ENCODE results near the gene TECPR2. TPM values are rescaled to one million over a fixed set of nuclear protein-coding genes. Genes with fewer than 3 reads are reported as not detected.

Gene TECPR2
- total and polyA plus RNA-seq, 4 donors, result 5.6 to 30.3 (median 19.5) TPM

- DNase-seq (no peak), ATAC-seq (ENCODE audit: insufficient read depth, low FRiP score) (no peak)
- no peak for TF ChIP-seq CTCF (IDR thresholded peaks at IDR 0.05; ENCODE audit: control extremely low read depth, extremely low read depth)
- Histone ChIP-seq H3K27me3 (ENCODE audit: control insufficient read depth in 3 of 3, insufficient read depth in 3 of 3, low read length in 2 of 3) (no peaks in the 10 kb centered on the region), H3K4me1 (ENCODE audit: control insufficient read depth in 5 of 5, insufficient read depth in 5 of 5, low read length in 5 of 5) (no peaks in the 10 kb centered on the region), H3K27ac (ENCODE audit: low read depth in 1 of 2, low read length in 1 of 2) (no peak overlapping the region), H3K4me3 (no peak overlapping the region), H3K9ac (ENCODE audit: insufficient read depth in 1 of 2, low read length in 2 of 2) (no peak overlapping the region), H3K36me3 (ENCODE audit: control insufficient read depth in 4 of 4, insufficient read depth in 4 of 4, low read length in 4 of 4) (peaks cover 11 to 23% (median 12%) of the 10 kb centered on the region in 4 donors), H3K9me3 (ENCODE audit: control insufficient read depth in 4 of 4, insufficient read depth in 3 of 4, low read length in 3 of 4) (no peaks in the 10 kb centered on the region)
- WGBS, 2 donors, result 91 to 92% methylated on average over 4 of the region's 4 CpGs
Observed at GRCh38 chr14:102462391-102462790, 99.7 kb downstream of the TECPR2 start.

GRCh38 chr14:102464006-102464405 is 101.3 kb downstream of the TECPR2 start:
- Histone ChIP-seq H3K9me3 (ENCODE audit: control insufficient read depth in 4 of 4, insufficient read depth in 3 of 4, low read length in 3 of 4) (no peaks in the 10 kb centered on the region), H3K9ac (ENCODE audit: insufficient read depth in 1 of 2, low read length in 2 of 2) (no peak overlapping the region), H3K27me3 (ENCODE audit: control insufficient read depth in 3 of 3, insufficient read depth in 3 of 3, low read length in 2 of 3) (no peaks in the 10 kb centered on the region), H3K27ac (ENCODE audit: low read depth in 1 of 2, low read length in 1 of 2) (no peak overlapping the region), H3K4me3 (no peak overlapping the region), H3K4me1 (ENCODE audit: control insufficient read depth in 5 of 5, insufficient read depth in 5 of 5, low read length in 5 of 5) (no peaks in the 10 kb centered on the region), H3K36me3 (ENCODE audit: control insufficient read depth in 4 of 4, insufficient read depth in 4 of 4, low read length in 4 of 4) (peaks cover 10 to 20% (median 11%) of the 10 kb centered on the region in 4 donors)
- ATAC-seq (ENCODE audit: insufficient read depth, low FRiP score) (no peak), DNase-seq (no peak)
- TF ChIP-seq CTCF (IDR thresholded peaks at IDR 0.05; ENCODE audit: control extremely low read depth, extremely low read depth), result no peak
- WGBS, 2 donors, result 92 to 99% methylated on average over 4 of the region's 4 CpGs

GRCh38 chr14:102464846-102465341 is 102.2 kb downstream of the TECPR2 start:
- Histone ChIP-seq H3K4me1 (ENCODE audit: control insufficient read depth in 5 of 5, insufficient read depth in 5 of 5, low read length in 5 of 5) (no peaks in the 10 kb centered on the region), H3K4me3 (no peak overlapping the region), H3K27ac (ENCODE audit: low read depth in 1 of 2, low read length in 1 of 2) (no peak overlapping the region), H3K9me3 (ENCODE audit: control insufficient read depth in 4 of 4, insufficient read depth in 3 of 4, low read length in 3 of 4) (no peaks in the 10 kb centered on the region), H3K36me3 (ENCODE audit: control insufficient read depth in 4 of 4, insufficient read depth in 4 of 4, low read length in 4 of 4) (peaks cover 6 to 17% (median 11%) of the 10 kb centered on the region in 4 donors), H3K9ac (ENCODE audit: insufficient read depth in 1 of 2, low read length in 2 of 2) (no peak overlapping the region), H3K27me3 (ENCODE audit: control insufficient read depth in 3 of 3, insufficient read depth in 3 of 3, low read length in 2 of 3) (no peaks in the 10 kb centered on the region)
- ATAC-seq (ENCODE audit: insufficient read depth, low FRiP score) (no peak), DNase-seq (no peak)
- no peak for TF ChIP-seq CTCF (IDR thresholded peaks at IDR 0.05; ENCODE audit: control extremely low read depth, extremely low read depth)
- 91 to 96% methylated on average over 6 of the region's 6 CpGs for WGBS, 2 donors

GRCh38 chr14:102469261-102469660 is 106.5 kb downstream of the TECPR2 start:
- Histone ChIP-seq H3K27me3 (ENCODE audit: control insufficient read depth in 3 of 3, insufficient read depth in 3 of 3, low read length in 2 of 3) (no peaks in the 10 kb centered on the region), H3K9ac (ENCODE audit: insufficient read depth in 1 of 2, low read length in 2 of 2) (no peak overlapping the region), H3K36me3 (ENCODE audit: control insufficient read depth in 4 of 4, insufficient read depth in 4 of 4, low read length in 4 of 4) (peaks cover 9 to 16% (median 11%) of the 10 kb centered on the region in 4 donors), H3K9me3 (ENCODE audit: control insufficient read depth in 4 of 4, insufficient read depth in 3 of 4, low read length in 3 of 4) (no peaks in the 10 kb centered on the region), H3K4me1 (ENCODE audit: control insufficient read depth in 5 of 5, insufficient read depth in 5 of 5, low read length in 5 of 5) (no peaks in the 10 kb centered on the region), H3K4me3 (no peak overlapping the region), H3K27ac (ENCODE audit: low read depth in 1 of 2, low read length in 1 of 2) (no peak overlapping the region)
- TF ChIP-seq CTCF (IDR thresholded peaks at IDR 0.05; ENCODE audit: control extremely low read depth, extremely low read depth), result no peak
- ATAC-seq (ENCODE audit: insufficient read depth, low FRiP score) (no peak), DNase-seq (no peak)
- 96 to 100% methylated on average over 1 of the region's 1 CpG for WGBS, 2 donors

All from lung (tissue), 12 donors.